ENCODE data around the gene MEIS2. TPM values are rescaled to one million over a fixed set of nuclear protein-coding genes. Genes with fewer than 3 reads are reported as not detected.

MEIS2 gene
- total RNA-seq, 1 donor from 2014 or later, result 6.6 TPM

GRCh38 chr15:37017031-37017625 is 83.2 kb downstream of the MEIS2 start:
- Histone ChIP-seq H3K4me3 (ENCODE audit: low read depth, low read length) (no peak overlapping the region), H3K27me3 (ENCODE audit: control insufficient read depth, insufficient read depth, low read length) (no peaks in the 10 kb centered on the region), H3K36me3 (ENCODE audit: control insufficient read depth, insufficient read depth, low read length) (no peaks in the 10 kb centered on the region)
- peak; percentile 47 for DNase-seq (ENCODE audit: low read depth)
- no peak for TF ChIP-seq CTCF (IDR thresholded peaks at IDR 0.05; ENCODE audit: insufficient read depth, low read length, severe bottlenecking)
- no peak for FAIRE-seq

- no peaks in the 10 kb centered on the region for H3K36me3 ChIP-seq (ENCODE audit: control insufficient read depth, insufficient read depth, low read length)
- no peak overlapping the region for H3K4me3 ChIP-seq (ENCODE audit: low read depth, low read length)
- no peak for FAIRE-seq
- no peaks in the 10 kb centered on the region for H3K27me3 ChIP-seq (ENCODE audit: control insufficient read depth, insufficient read depth, low read length)
- no peak for TF ChIP-seq CTCF (IDR thresholded peaks at IDR 0.05; ENCODE audit: insufficient read depth, low read length, severe bottlenecking)
- DNase-seq (ENCODE audit: low read depth), result peak; percentile 69
Observed at GRCh38 chr15:37016231-37016630, 84.1 kb downstream of the MEIS2 start.

- no peak for TF ChIP-seq CTCF (IDR thresholded peaks at IDR 0.05; ENCODE audit: insufficient read depth, low read length, severe bottlenecking)
- Histone ChIP-seq H3K36me3 (ENCODE audit: control insufficient read depth, insufficient read depth, low read length) (no peaks in the 10 kb centered on the region), H3K4me3 (ENCODE audit: low read depth, low read length) (no peak overlapping the region), H3K27me3 (ENCODE audit: control insufficient read depth, insufficient read depth, low read length) (no peaks in the 10 kb centered on the region)
- no peak for DNase-seq (ENCODE audit: low read depth)
- no peak for FAIRE-seq
Observed at GRCh38 chr15:37015451-37015850, 84.9 kb downstream of the MEIS2 start.

- H3K4me3 ChIP-seq (ENCODE audit: low read depth, low read length), result no peak overlapping the region
- no peaks in the 10 kb centered on the region for H3K27me3 ChIP-seq (ENCODE audit: control insufficient read depth, insufficient read depth, low read length)
- DNase-seq (ENCODE audit: low read depth) (peak; percentile 88), FAIRE-seq (no peak)
- no peaks in the 10 kb centered on the region for H3K36me3 ChIP-seq (ENCODE audit: control insufficient read depth, insufficient read depth, low read length)
- TF ChIP-seq CTCF (IDR thresholded peaks at IDR 0.05; ENCODE audit: insufficient read depth, low read length, severe bottlenecking), result no peak
Observed at GRCh38 chr15:37015035-37015434, 85.3 kb downstream of the MEIS2 start.

- Histone ChIP-seq H3K36me3 (ENCODE audit: control insufficient read depth, insufficient read depth, low read length) (no peaks in the 10 kb centered on the region), H3K4me3 (ENCODE audit: low read depth, low read length) (no peak overlapping the region), H3K27me3 (ENCODE audit: control insufficient read depth, insufficient read depth, low read length) (no peaks in the 10 kb centered on the region)
- TF ChIP-seq CTCF (IDR thresholded peaks at IDR 0.05; ENCODE audit: insufficient read depth, low read length, severe bottlenecking), result no peak
- DNase-seq (ENCODE audit: low read depth) (peak; percentile 8), FAIRE-seq (no peak)
Observed at GRCh38 chr15:37014566-37014965, 85.8 kb downstream of the MEIS2 start.

- TF ChIP-seq CTCF (IDR thresholded peaks at IDR 0.05; ENCODE audit: insufficient read depth, low read length, severe bottlenecking), result no peak
- DNase-seq (ENCODE audit: low read depth), result no peak
- no peaks in the 10 kb centered on the region for H3K27me3 ChIP-seq (ENCODE audit: control insufficient read depth, insufficient read depth, low read length)
- no peak for FAIRE-seq
- H3K4me3 ChIP-seq (ENCODE audit: low read depth, low read length), result no peak overlapping the region
- H3K36me3 ChIP-seq (ENCODE audit: control insufficient read depth, insufficient read depth, low read length), result no peaks in the 10 kb centered on the region
Observed at GRCh38 chr15:37014137-37014536, 86.2 kb downstream of the MEIS2 start.

All from bronchial epithelial cell (primary cell).